Skeletal muscle tissue (tissue), 4 donors: ENCODE measurements around the gene FAM124B. TPM values are rescaled to one million over a fixed set of nuclear protein-coding genes. Genes with fewer than 3 reads are reported as not detected.

Source experiments
- H3K27ac ChIP-seq: one replicate; pipeline ENCODE4 v1.7.0; 2013; ENCODE audit warnings: mild to moderate bottlenecking, low read depth, low read length, inconsistent platforms
- H3K27me3 ChIP-seq, 3 donors: one replicate each; pipeline ENCODE4 v1.7.0; 2013; ENCODE audit warnings: low read length in 3 of 3; ENCODE audit not compliant: control insufficient read depth in 3 of 3, insufficient read depth in 3 of 3
- H3K36me3 ChIP-seq, 3 donors: one replicate each; pipeline ENCODE4 v1.7.0; 2013; ENCODE audit warnings: low read length in 3 of 3; ENCODE audit not compliant: control insufficient read depth in 3 of 3, insufficient read depth in 3 of 3
- H3K4me1 ChIP-seq, 3 donors: one replicate each; pipeline ENCODE4 v1.7.0; 2013; ENCODE audit warnings: low read length in 3 of 3, mild to moderate bottlenecking in 3 of 3; ENCODE audit not compliant: control insufficient read depth in 3 of 3, insufficient read depth in 3 of 3
- H3K4me3 ChIP-seq, 3 donors: one replicate each; pipeline ENCODE4 v1.7.0; 2013; ENCODE audit warnings: low read length in 3 of 3
- H3K9ac ChIP-seq, 3 donors: one replicate each; pipeline ENCODE4 v1.7.0; 2013; ENCODE audit warnings: low read length in 3 of 3, mild to moderate bottlenecking in 3 of 3, moderate library complexity in 2 of 3, low read depth in 1 of 3
- H3K9me3 ChIP-seq, 3 donors: one replicate each; pipeline ENCODE4 v1.7.0; 2013; ENCODE audit warnings: low read length in 3 of 3; ENCODE audit not compliant: control insufficient read depth in 3 of 3
- total RNA-seq: library from RNA; depleted of rRNA; stranded (reverse); fragments of >200 nt; gene quantifications from one replicate; pipeline ENCODE4 v1.2.3, GENCODE V29; 2014
- donor health status: Osteomylitis.

Gene FAM124B
- total RNA-seq, 1 donor from 2014 or later, result 12.5 TPM

DNA sequence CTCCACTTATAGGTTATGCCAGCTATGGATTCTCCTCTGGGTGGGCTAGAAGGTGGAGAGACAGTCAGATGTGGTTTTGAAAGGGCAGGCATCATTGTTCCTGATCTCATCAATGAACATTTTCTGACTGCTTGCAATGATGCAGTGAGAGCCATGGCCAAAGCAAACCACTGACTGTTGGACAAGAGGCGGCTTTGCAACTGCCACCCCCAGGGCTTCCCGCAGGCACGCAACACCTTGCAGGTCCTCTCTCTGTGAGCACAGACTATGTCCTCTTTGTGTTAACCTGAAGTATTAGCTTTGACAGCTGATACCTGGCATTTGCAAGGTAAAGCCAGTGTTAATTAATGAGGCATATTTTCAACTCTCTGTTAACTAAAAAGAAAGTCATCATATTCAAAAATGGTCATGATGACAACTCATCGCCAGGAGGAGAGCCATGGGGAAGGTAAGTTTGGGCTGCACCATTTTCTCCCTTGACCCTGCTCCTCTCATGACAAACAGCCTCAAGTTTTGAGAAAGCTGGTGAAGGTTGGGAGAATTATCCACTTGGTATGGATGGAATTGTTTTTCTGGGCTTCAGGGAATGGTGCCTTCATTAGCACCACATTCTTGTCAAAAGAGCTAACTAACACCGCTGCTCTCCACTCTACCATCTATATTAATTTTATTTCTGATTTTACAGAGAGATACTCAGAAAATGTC, 14.9 kb upstream of the FAM124B start:
- Histone ChIP-seq H3K9ac (no peak overlapping the region), H3K4me3 (no peak overlapping the region), H3K36me3 (no peaks in the 10 kb centered on the region), H3K4me1 (peaks cover 7 to 15% (median 12%) of the 10 kb centered on the region in 3 donors), H3K27ac (no peak overlapping the region), H3K27me3 (no peaks in the 10 kb centered on the region), H3K9me3 (no peaks in the 10 kb centered on the region)

DNA sequence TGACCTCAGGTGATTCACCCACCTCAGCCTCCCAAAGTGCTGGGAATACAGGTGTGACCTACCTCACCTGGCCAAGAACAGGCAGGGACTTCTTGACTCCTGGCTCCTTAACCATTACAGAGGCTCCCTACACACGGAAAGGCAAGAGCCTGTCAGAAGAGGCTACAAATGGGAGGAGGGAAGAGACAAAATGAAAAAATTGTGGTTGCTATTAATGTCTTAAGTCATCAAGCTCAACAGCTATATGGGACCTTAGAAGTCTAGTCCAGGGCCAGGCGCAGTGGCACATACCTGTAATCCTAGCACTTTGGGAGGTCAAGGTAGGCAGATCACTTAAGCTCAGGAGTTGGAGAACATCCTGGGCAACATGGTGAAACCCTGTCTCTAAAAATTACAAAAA, 11.5 kb upstream of the FAM124B start:
- no peak overlapping the region for H3K9ac ChIP-seq
- H3K27me3 ChIP-seq, result no peaks in the 10 kb centered on the region
- H3K4me3 ChIP-seq, result no peak overlapping the region
- no peaks in the 10 kb centered on the region for H3K36me3 ChIP-seq
- H3K4me1 ChIP-seq, result peaks cover 7 to 17% (median 12%) of the 10 kb centered on the region in 3 donors
- H3K27ac ChIP-seq, result peak overlapping the region; percentile 88
- no peaks in the 10 kb centered on the region for H3K9me3 ChIP-seq

DNA sequence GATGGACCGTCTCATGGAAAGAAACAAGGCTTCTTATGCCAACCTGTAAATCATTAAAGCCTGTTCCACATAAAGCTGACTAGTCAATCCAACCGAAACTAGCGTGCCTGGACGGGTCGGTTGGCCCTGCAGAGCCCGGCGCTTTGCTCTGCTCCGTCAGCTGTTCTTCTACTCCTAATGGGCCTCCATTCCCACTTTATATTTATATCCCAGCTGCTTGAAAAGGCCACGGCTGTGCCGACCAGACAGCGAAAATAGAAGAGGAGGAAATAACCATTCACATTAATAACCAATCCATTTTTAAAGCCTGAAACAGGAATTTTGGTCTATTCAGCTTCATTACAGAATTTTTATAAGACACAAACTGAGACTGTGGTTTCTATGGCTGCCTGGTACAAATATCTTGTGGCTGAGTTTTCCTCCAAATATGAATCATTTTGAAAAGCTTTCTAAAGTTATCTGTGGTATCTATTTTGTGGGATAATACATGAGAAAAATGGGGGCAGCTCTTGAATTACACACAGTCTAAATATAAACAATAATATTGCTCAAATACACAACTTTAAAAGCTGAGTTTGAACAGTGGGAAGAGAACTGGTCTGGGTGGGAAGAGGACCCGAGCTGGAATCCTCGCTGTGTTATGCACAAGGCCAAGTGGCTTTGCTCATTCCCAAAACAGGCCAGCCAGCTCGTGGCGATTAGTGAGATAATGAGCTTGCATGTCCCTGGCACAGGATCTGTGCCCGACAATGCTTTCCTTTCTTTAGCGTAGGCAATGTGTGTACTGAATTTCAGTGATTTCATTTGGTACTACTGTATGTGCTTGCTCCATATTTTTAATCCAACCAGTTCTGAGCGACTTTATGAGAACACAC, 10.5 kb upstream of the FAM124B start:
- peak overlapping the region; percentile 47 to 66 (median 55) for H3K9ac ChIP-seq
- no peaks in the 10 kb centered on the region for H3K27me3 ChIP-seq
- peak overlapping the region; percentile 24 to 66 (median 43) for H3K4me3 ChIP-seq
- peaks cover 7 to 17% (median 12%) of the 10 kb centered on the region in 3 donors for H3K4me1 ChIP-seq
- no peaks in the 10 kb centered on the region for H3K9me3 ChIP-seq
- H3K36me3 ChIP-seq, result no peaks in the 10 kb centered on the region
- H3K27ac ChIP-seq, result peak overlapping the region; percentile 88

DNA sequence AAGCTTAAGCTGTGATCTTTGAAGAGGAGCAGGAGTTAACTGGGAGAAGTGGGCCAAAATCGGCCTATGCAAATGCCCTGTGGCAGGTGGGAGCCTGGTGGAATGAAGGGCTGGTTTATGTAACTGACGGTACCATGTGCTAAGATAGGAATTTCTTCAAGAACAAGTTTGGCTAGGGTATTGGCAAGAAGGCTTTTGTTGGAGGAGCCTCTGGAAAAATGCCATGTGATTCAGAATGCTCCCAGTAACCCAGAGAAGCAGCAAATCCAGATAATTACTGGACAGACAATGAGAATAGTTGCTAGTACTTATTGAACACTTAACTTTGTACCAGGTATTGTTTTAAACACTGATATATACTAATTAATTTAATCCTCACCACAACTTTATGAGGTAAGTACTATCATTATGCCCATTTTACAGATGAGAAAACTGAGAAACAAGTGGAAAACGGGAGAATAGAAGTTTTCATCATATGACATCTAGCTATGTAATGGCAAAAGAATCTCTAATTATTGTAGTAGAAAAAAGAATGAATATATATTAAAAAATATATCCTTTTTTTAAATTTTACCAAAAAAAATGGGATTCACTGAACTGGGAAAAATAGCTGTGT, 9.1 kb upstream of the FAM124B start:
- Histone ChIP-seq H3K27ac (no peak overlapping the region), H3K9me3 (no peaks in the 10 kb centered on the region), H3K36me3 (no peaks in the 10 kb centered on the region), H3K27me3 (no peaks in the 10 kb centered on the region), H3K4me3 (no peak overlapping the region), H3K9ac (no peak overlapping the region), H3K4me1 (peaks cover 7 to 17% (median 9%) of the 10 kb centered on the region in 3 donors)

DNA sequence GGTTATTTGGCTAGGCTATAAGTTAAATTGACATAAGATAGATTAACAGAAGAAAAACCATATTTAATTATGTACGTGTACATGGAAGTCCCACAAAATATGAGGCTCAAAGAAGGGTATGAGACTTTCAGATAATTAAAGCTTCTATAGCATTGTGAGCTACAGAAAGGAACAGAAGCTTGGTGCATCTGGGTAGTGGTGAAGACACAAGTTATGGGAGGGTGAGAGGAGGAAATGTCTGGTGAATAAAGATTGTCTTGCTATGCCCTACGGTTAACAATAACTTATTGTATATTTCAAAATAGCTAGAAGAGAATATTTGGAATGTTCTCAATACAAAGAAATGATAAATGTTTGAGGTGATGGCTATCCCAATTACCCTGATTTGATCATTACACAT, 6.8 kb upstream of the FAM124B start:
- Histone ChIP-seq H3K27me3 (no peaks in the 10 kb centered on the region), H3K27ac (no peak overlapping the region), H3K9me3 (peaks cover 0 to 4% (median 4%) of the 10 kb centered on the region in 3 donors), H3K4me1 (peaks cover 7 to 17% (median 9%) of the 10 kb centered on the region in 3 donors), H3K9ac (no peak overlapping the region), H3K36me3 (no peaks in the 10 kb centered on the region), H3K4me3 (no peak overlapping the region)

DNA sequence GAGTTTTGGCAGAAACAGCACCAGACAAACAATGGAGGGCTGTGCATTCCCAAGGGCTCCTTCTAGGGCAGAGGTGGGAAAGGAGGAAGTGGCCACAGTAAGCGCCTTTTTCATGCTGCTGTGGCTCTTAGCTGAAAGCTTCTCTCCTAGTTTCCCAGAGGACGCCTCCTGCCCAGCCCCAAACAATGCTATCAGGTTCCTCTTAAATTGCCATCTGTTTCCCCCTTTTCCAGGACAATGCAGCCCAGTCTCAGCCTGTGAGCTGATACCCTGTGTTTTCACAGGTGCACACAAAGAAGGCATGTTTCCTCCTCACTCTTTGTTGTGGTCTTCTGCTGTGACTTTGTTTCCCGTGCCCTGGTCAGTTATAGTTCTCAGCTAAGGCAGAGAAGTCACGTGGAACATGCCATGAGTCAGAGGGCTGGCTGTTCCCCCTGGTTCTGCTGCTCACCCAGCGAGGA, 5.4 kb upstream of the FAM124B start:
- peak overlapping the region; percentile 41 for H3K27ac ChIP-seq
- H3K4me3 ChIP-seq, result no peak overlapping the region
- no peaks in the 10 kb centered on the region for H3K36me3 ChIP-seq
- no peak overlapping the region for H3K9ac ChIP-seq
- no peaks in the 10 kb centered on the region for H3K27me3 ChIP-seq
- H3K9me3 ChIP-seq, result peaks cover 0 to 4% (median 4%) of the 10 kb centered on the region in 3 donors
- peaks cover 0 to 6% (median 0%) of the 10 kb centered on the region in 3 donors for H3K4me1 ChIP-seq

DNA sequence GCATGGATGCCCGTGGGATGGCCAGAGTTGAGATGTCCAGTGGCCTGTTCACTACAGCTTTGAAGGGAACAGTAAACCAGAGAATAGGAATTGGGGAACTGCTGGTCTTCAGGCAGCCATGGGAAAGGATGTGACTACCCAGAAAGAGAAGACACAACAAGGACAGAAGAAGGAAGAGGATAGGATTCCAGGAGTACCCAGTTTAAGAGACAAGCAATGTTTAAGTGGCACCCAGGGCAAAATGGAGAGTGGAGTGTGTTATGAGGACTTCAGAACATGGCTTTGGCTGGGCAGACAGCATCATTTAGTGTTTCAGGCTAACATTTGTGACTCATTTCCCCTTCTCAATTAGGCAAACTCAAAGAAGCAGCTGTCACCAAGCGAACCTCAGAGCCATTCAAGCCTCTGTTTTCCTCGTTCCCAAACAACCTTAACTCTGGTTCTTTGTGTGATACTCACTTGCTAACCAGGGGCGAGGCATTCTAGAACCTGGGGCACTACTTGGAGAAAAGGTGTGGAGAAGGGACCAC, 4.0 kb upstream of the FAM124B start:
- no peak overlapping the region for H3K27ac ChIP-seq
- H3K4me3 ChIP-seq, result no peak overlapping the region
- peaks cover 0 to 4% (median 4%) of the 10 kb centered on the region in 3 donors for H3K9me3 ChIP-seq
- H3K36me3 ChIP-seq, result no peaks in the 10 kb centered on the region
- H3K27me3 ChIP-seq, result no peaks in the 10 kb centered on the region
- peaks cover 0 to 2% (median 0%) of the 10 kb centered on the region in 3 donors for H3K4me1 ChIP-seq
- H3K9ac ChIP-seq, result no peak overlapping the region

DNA sequence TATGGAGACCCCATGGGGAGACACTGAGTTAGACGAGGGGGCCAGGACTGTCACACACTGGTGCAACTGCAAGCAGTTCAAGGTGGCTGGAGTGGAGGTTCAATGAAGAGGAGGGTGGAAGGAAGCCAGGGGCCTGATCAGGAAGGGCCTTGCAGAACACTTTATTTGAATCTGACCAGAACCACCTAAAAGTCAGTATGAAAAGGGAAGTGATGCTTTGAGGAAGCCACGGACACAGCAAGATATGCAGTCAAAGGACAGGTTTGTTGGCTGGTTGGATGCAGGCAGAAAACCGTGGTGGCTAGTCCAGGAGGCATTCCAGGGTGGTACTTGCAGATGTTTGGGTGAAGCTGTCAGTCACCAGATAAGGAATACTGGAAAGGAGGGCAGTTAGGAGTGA, 3.5 kb upstream of the FAM124B start:
- Histone ChIP-seq H3K27ac (no peak overlapping the region), H3K36me3 (no peaks in the 10 kb centered on the region), H3K4me3 (no peak overlapping the region), H3K9me3 (peaks cover 0 to 4% (median 4%) of the 10 kb centered on the region in 3 donors), H3K27me3 (no peaks in the 10 kb centered on the region), H3K4me1 (peaks cover 0 to 2% (median 0%) of the 10 kb centered on the region in 3 donors), H3K9ac (no peak overlapping the region)

DNA sequence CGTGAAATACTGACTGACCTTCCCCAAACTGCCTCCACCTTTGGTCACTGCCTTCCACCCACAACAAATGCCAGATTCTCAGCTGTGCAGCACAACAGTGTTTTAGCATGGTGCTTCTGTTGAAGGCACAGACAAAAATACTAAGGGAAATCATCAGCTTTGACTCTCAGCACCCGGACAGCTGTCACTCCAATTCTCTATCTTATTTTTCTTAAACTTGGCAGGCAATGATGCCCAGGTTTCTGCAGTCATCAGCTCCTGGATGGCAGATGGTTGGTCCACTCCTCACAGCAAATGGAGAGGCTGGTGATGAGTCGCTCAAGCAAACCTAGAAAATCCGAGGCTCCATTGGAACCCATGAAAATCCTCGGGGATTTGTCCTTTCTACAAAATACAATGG, 2.9 kb upstream of the FAM124B start:
- Histone ChIP-seq H3K9me3 (peaks cover 0 to 4% (median 4%) of the 10 kb centered on the region in 3 donors), H3K4me3 (no peak overlapping the region), H3K4me1 (peaks cover 0 to 2% (median 0%) of the 10 kb centered on the region in 3 donors), H3K9ac (no peak overlapping the region), H3K36me3 (no peaks in the 10 kb centered on the region), H3K27ac (no peak overlapping the region), H3K27me3 (no peaks in the 10 kb centered on the region)
